Breast epithelium (tissue), 4 donors: ENCODE measurements around the gene MYO1E. TPM values are rescaled to one million over a fixed set of nuclear protein-coding genes. Genes with fewer than 3 reads are reported as not detected.
"Not testable (repeated sequence)": the region's sequence is repeated elsewhere in the genome, so short reads cannot be mapped to it uniquely, and the experiment has no call there.

Experiments
- DNase-seq, 2 donors: peaks; one replicate each; pipeline ENCODE4 v3.0.0-alpha.2; 2019; ENCODE audit warnings: low spot score in 2 of 2
- H3K27ac ChIP-seq, 2 donors: fragments of 200-600 bp; sonication (generic) in 1 of 2; one replicate each; pipeline ENCODE4 v1.5.1; 2016 to 2019; ENCODE audit warnings: mild to moderate bottlenecking in 1 of 2
- H3K27me3 ChIP-seq, 2 donors: fragments of 200-600 bp; sonication (generic) in 1 of 2; one replicate each; pipeline versions ENCODE4 v1.5.1 to v1.6.0; 2017 to 2019; ENCODE audit warnings: control low read depth in 1 of 2, mild to moderate bottlenecking in 1 of 2
- H3K36me3 ChIP-seq: fragments of 200-600 bp; one replicate; pipeline ENCODE4 v1.5.1; 2019
- H3K4me1 ChIP-seq, 2 donors: fragments of 200-600 bp; sonication (generic); one replicate each; pipeline ENCODE4 v1.5.1; 2016 to 2019; ENCODE audit warnings: control low read depth in 1 of 2
- H3K4me3 ChIP-seq, 3 donors: fragments of 200-600 bp; sonication (generic); 1 replicate in 2 of 3; 2 replicates in 1 of 3; pipeline ENCODE4 v1.5.1; 2016 to 2019; ENCODE audit warnings: mild to moderate bottlenecking in 3 of 3, moderate library complexity in 2 of 3
- H3K9me3 ChIP-seq, 2 donors: fragments of 200-600 bp; sonication (generic) in 1 of 2; one replicate each; pipeline ENCODE4 v1.5.1; 2016 to 2019; ENCODE audit warnings: control low read depth in 1 of 2
- CTCF ChIP-seq, 3 donors: fragments of 450-650 bp; IDR thresholded peaks; one replicate each; pipeline ENCODE4 v1.5.1; 2016 to 2017; ENCODE audit warnings: antibody characterized with exemption in 3 of 3, mild to moderate bottlenecking in 3 of 3, moderate library complexity in 3 of 3
- POLR2A ChIP-seq: fragments of 450-650 bp; IDR thresholded peaks from one replicate; pipeline ENCODE4 v1.6.1; 2016; ENCODE audit warnings: antibody characterized with exemption, mild to moderate bottlenecking, moderate library complexity
- POLR2AphosphoS5 ChIP-seq, 3 donors: sonication (generic); formaldehyde crosslinking; IDR thresholded peaks; one replicate each; pipeline ENCODE4 v1.6.1; 2017; ENCODE audit warnings: antibody characterized with exemption in 3 of 3
- intact Hi-C: fragments of 100-400 bp; cut with DNase I; formaldehyde crosslinking; loops from one replicate; pipeline ENCODE4 v1.15.1; 2023; ENCODE audit warnings: low total_unique reads
- total RNA-seq, 3 donors: library from RNA; depleted of rRNA; stranded (reverse); fragments of >200 nt; gene quantifications; one replicate each; pipeline ENCODE4 v1.1.0, GENCODE V29; 2016

The MYO1E gene
- total RNA-seq, 3 donors from 2014 or later = 51.5 to 76.1 (median 68.6) TPM

GRCh38 chr15:59401824-59402569 is 29.3 kb upstream of the MYO1E start:
- no peak for DNase-seq
- no peak for TF ChIP-seq POLR2A
- no peak for TF ChIP-seq POLR2AphosphoS5 (IDR thresholded peaks at IDR 0.05)
- TF ChIP-seq CTCF (IDR thresholded peaks at IDR 0.05) = no peak
- intact Hi-C loops = no loop called here

GRCh38 chr15:59401051-59401823 is 28.6 kb upstream of the MYO1E start:
- intact Hi-C loops, H3K27ac ChIP-seq, H3K9me3 ChIP-seq, H3K4me3 ChIP-seq, H3K36me3 ChIP-seq, DNase-seq, H3K4me1 ChIP-seq, H3K27me3 ChIP-seq: not testable (repeated sequence)

More at GRCh38 chr15:59401824-59402569, 29.3 kb upstream of the MYO1E start:
- Histone ChIP-seq H3K4me1 (no peaks in the 10 kb centered on the region), H3K27ac (no peak overlapping the region), H3K9me3 (no peaks in the 10 kb centered on the region), H3K27me3 (no peaks in the 10 kb centered on the region), H3K36me3 (no peaks in the 10 kb centered on the region), H3K4me3 (no peak overlapping the region)

- intact Hi-C loops = no loop called here
- Histone ChIP-seq H3K27me3 (no peaks in the 10 kb centered on the region), H3K27ac (no peak overlapping the region), H3K4me3 (no peak overlapping the region), H3K9me3 (no peaks in the 10 kb centered on the region), H3K4me1 (no peaks in the 10 kb centered on the region), H3K36me3 (no peaks in the 10 kb centered on the region)
- TF ChIP-seq POLR2A = no peak
- no peak for TF ChIP-seq CTCF (IDR thresholded peaks at IDR 0.05)
- DNase-seq = no peak
These were observed 27.6 kb upstream of the MYO1E start for GRCh38 chr15:59400103-59400813.

GRCh38 chr15:59399465-59400102 is 26.9 kb upstream of the MYO1E start:
- DNase-seq = no peak
- Histone ChIP-seq H3K27ac (no peak overlapping the region), H3K4me1 (no peaks in the 10 kb centered on the region), H3K9me3 (no peaks in the 10 kb centered on the region), H3K36me3 (no peaks in the 10 kb centered on the region), H3K4me3 (no peak overlapping the region), H3K27me3 (no peaks in the 10 kb centered on the region)
- TF ChIP-seq CTCF (IDR thresholded peaks at IDR 0.05) (no peak), POLR2AphosphoS5 (IDR thresholded peaks at IDR 0.05) (no peak), POLR2A (no peak)
- intact Hi-C loops = no loop called here

- no peaks in the 10 kb centered on the region for H3K4me1 ChIP-seq
- no peaks in the 10 kb centered on the region for H3K9me3 ChIP-seq
- no peaks in the 10 kb centered on the region for H3K36me3 ChIP-seq
- no peak for DNase-seq
- intact Hi-C loops = no loop called here
- H3K27me3 ChIP-seq = no peaks in the 10 kb centered on the region
- H3K4me3 ChIP-seq = no peak overlapping the region
- no peak for TF ChIP-seq POLR2A
- TF ChIP-seq CTCF (IDR thresholded peaks at IDR 0.05) = no peak
- no peak for TF ChIP-seq POLR2AphosphoS5 (IDR thresholded peaks at IDR 0.05)
- H3K27ac ChIP-seq = no peak overlapping the region
These were observed 25.5 kb upstream of the MYO1E start for GRCh38 chr15:59398220-59398619.
